HG02852 (cell line): ENCODE measurements around the gene PROSER3.
"Not testable (repeated sequence)": the region's sequence is repeated elsewhere in the genome, so short reads cannot be mapped to it uniquely, and the experiment has no call there.

Source experiments
- ATAC-seq: cut with Tn5 transposase; IDR thresholded peaks from one replicate; pipeline ENCODE4 v1.9.1; 2021; ENCODE audit warnings: mild to moderate bottlenecking, moderate library complexity; ENCODE audit not compliant: unreplicated experiment

Gene PROSER3

GRCh38 chr19:35789978-35790944 is 32.3 kb downstream of the PROSER3 start:
- no peak for ATAC-seq

DNA sequence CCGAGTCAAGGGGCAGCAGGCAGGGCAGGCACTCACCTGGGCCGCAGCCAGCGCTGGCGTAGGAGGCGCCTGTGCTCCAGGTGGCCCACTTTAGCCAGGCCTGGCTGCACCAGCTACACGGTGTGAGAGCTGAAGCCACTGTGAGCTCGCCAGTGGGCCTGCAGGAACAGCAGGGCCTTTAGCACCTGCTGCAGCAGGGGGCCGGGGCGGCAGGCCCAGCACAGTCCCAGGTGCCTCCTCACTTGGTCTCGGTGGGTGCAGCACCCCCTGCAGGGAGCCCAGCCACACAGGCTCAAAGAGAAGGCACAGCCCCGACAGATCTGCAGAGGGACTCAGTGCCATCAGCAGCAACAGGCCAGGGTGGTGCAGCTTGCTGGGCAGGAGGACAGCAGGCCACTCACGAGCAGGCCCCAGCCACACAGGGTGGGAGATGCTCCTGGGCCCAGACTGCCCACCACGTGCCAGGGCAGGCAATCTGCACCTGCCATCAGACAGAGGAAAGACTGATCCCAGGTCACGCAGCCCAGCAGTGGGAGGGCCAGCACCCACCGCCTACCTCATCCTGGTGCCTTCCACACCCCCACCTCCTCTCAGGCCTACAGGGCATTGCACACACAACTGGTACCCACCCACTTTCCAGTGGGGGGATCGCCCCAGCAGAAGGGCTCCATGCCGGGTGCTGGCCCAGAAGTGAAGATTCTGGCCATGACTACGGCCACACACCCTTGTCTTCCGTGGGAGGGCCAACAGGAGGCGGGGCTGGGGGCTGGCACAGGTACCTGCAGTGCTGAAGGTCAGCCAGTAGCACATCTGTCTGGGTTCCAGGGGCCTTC is 33.2 kb downstream of the PROSER3 start:
- no peak for ATAC-seq

DNA sequence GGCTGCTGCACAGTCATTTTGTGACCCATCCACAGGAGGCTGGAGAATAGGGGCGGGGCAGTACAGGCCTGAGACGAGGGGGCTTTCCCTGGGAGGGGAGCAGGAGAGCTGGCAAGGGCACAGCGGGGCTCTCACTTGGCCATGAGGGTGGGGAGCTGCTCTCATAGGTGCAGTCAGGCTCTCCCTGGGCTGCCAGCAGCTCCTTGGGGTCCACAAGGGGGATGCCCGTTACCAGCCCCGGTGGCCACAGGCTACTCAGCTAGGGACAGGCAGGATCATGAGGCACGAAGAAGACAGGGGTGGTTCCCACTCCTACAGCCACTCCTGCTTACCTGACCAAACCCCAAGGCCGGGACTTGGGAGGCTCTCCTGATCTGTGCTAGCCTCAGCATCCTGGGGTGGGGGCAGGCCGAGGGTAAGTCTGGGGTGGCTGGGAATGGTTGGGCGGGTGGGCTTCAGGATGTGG is 33.9 kb downstream of the PROSER3 start:
- ATAC-seq = no peak

GRCh38 chr19:35792312-35792711 is 34.3 kb downstream of the PROSER3 start:
- ATAC-seq = no peak

- ATAC-seq = no peak
Measured at GRCh38 chr19:35792888-35793287, 34.9 kb downstream of the PROSER3 start.

- no peak for ATAC-seq
Measured at GRCh38 chr19:35793381-35794165, 35.6 kb downstream of the PROSER3 start.

DNA sequence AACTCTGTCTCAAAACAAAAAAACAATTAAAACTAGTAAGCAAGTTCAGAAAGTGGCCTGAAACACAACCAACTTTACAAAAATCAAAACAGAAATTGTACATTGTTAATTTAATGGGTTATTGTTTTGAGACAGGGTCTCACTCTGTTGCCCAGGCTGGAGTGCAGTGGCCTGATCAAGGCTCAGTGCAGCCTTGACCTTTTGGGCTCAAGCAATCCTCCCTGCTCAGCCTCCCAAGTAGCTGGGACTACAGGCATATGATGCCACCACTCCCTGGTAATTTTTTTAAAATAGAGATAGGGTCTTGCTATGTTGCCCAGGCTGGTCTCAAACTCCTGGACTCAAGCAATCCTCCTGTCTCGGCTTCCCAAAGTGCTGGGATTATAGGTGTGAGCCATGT is 37.6 kb downstream of the PROSER3 start:
- ATAC-seq = not testable (repeated sequence)

GRCh38 chr19:35796645-35797542 is 38.9 kb downstream of the PROSER3 start:
- ATAC-seq = no peak

DNA sequence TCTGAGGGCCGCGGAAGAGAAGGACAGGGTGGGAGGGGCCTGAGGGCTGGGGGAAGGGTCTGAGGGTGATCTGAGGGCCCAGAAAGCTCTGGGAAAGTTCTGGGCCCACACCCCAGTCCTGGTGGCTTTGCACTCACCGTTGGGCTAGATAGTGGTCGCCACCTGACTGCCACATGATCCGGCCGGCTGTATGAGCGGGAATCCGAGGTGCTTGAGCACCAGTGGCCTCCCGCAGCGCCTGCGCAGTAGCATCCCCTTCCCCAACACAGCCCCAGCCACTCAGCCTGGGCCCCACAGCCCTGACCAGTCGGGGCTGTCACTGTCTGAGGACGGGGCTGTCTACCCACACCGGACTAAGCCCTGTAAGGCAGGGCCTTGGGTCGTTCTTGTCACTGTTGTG is 39.7 kb downstream of the PROSER3 start:
- no peak for ATAC-seq

DNA sequence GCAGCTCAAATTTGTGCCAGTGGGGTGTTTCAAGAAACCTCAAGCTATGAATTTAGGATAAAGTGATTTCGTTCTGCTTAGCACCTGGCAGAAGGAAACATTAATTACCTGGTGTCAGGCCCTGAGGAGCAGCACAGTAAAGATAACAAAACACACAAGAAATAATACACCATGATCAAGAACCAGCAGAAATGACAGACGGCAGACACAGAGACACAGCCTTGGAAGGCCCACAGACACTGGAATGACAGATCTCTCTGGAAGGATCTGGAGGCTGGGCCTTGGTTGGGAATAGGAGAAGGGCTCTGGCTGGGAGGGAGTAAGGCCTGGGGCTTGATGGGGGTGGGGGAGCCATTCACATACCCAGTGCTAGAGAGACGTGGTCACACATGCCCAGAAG is 43.9 kb downstream of the PROSER3 start:
- no peak for ATAC-seq

- ATAC-seq = no peak
Measured at GRCh38 chr19:35805526-35806102, 47.6 kb downstream of the PROSER3 start.

GRCh38 chr19:35806597-35806996 is 48.6 kb downstream of the PROSER3 start:
- no peak for ATAC-seq

- ATAC-seq = no peak
Measured at GRCh38 chr19:35807633-35808032, 49.7 kb downstream of the PROSER3 start.

GRCh38 chr19:35811317-35812219 is 53.6 kb downstream of the PROSER3 start:
- no peak for ATAC-seq

GRCh38 chr19:35812220-35813042 is 54.5 kb downstream of the PROSER3 start, which contains the start of gene PRODH2:
PRODH2 (minus strand) TSS chr19:35812845; CDS start chr19:35812805, 40 bp downstream.
- no peak for ATAC-seq

- ATAC-seq = no peak
Measured at GRCh38 chr19:35813043-35813890, 55.3 kb downstream of the PROSER3 start.

DNA sequence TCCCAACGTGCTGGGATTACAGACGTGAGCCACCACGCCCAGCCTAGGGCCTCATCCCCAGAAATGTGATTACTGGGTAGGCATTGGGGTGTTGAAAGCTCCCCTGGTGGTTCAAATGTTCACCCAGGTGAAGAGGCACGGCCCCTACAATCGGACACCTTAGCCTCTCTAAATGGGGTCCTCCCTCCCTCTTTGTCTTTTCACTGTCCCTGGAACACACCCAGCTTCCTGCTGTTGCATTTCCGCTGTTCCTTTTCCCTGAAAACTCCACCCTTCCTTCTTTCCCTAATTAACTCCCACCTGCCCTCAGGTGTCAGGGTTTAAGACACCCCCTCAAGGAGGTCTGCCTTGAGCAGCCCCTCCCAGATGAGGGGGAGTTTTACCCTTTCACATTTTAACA is 58.3 kb downstream of the PROSER3 start:
- no peak for ATAC-seq
